K562 (cell line): ENCODE data around the gene ARHGEF17. TPM values are rescaled to one million over a fixed set of nuclear protein-coding genes. Genes with fewer than 3 reads are reported as not detected.

Experiments used
- NKRF ChIP-seq: fragments of 450-650 bp; IDR thresholded peaks from 2 replicates; pipeline ENCODE4 v1.6.1; 2016; ENCODE audit warnings: borderline replicate concordance
- ZNF407 ChIP-seq: fragments of 450-650 bp; IDR thresholded peaks from 2 replicates; pipeline ENCODE4 v1.6.1; 2016; ENCODE audit warnings: low read depth
- polyA plus RNA-seq, 8 experiments: library from polyadenylated mRNA; depleted of rRNA in 4 of 8; stranded (reverse) in 5 of 8; unstranded in 3 of 8; fragments of >200 nt; fragmentation: Nextera tagmentation in 2 of 8; fragmentation: Illumina TruSeq in 1 of 8; extraction: Ambion mirVana in 2 of 8; extraction: Trizol in 1 of 8; gene quantifications; 2 replicates each; pipeline versions ENCODE4 v1.2.1 to v1.2.3, GENCODE V29; 2011 to 2014; ENCODE audit warnings: inconsistent platforms in 1 of 8, missing spikeins in 1 of 8
- total RNA-seq, 7 experiments: library from RNA; depleted of rRNA in 6 of 7; stranded (reverse); fragments of >200 nt in 6 of 7; fragmentation: Illumina TruSeq in 2 of 7; extraction: Trizol in 2 of 7; gene quantifications; 2 replicates each; pipeline versions ENCODE4 v1.2.1 to v1.2.3, GENCODE V29; 2011 to 2021; ENCODE audit warnings: low replicate concordance in 1 of 7

The ARHGEF17 gene
- total and polyA plus RNA-seq, 9 of the 15 experiments (the other 6 are each of a cell fraction or from before 2014, with no cell fraction given), result 0.04 to 0.68 (median 0.10) TPM; not detected in 2

GRCh38 chr11:73401924-73402833 is 94.1 kb downstream of the ARHGEF17 start (continued):
- no peak for TF ChIP-seq ZNF407
- no peak for TF ChIP-seq NKRF
